Measurements from ENCODE around the gene PKIG. TPM values are rescaled to one million over a fixed set of nuclear protein-coding genes. Genes with fewer than 3 reads are reported as not detected.

The PKIG gene
- total and polyA plus RNA-seq, 9 of the 15 experiments (the other 6 are each of a cell fraction or from before 2014, with no cell fraction given), result 0.13 to 7.0 (median 4.7) TPM

DNA sequence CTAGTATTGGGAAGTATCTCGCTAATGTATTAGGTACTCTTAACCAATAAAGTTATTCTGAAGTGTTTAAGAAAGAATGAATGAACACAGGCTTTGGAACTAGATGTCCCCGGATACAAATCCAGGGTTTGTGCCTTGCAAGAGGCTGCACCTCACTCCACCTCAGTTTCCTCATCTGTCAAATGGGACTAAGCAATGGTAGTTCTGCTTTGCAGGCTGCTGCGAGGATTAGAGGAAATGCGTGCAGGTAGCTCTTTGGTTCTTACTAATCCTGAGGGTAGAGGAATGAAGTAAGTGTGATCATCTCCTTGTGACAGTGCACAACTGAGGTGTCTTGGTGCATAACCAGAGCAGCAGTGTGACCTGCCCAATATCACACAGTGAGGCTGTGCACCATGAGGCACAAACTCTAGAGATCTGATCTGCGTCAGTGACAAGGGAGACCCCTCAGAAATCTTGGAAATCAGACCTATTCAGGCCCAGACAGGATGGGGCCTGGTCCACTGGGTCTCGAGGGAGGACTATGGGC lies 42.4 kb downstream of the PKIG start:
- H3K9ac ChIP-seq (ENCODE audit: insufficient read depth in 1 of 2, low read depth in 2 of 2, low read length in 2 of 2), result no peak overlapping the region
- H4K20me1 ChIP-seq (replicated peaks; ENCODE audit: control insufficient read depth, insufficient read depth, low read length), result 0 out of 2 replicates have a peak, but pooled peaks cover 5% of the 10 kb centered on the region
- intact Hi-C loops (cut with micrococcal nuclease) (no loop called here), in situ Hi-C loops (cut with MboI) (no loop called here)
- TF ChIP-seq BCOR (IDR thresholded peaks at IDR 0.05) (peak; percentile 51), ZNF354B (CRISPR knock-in tag; IDR thresholded peaks at IDR 0.05) (no peak), RBM25 (IDR thresholded peaks at IDR 0.05; ENCODE audit: low read depth, low read length, severe bottlenecking) (peak; percentile 63), TRIM28 (IDR thresholded peaks at IDR 0.05) (no peak)
- no peaks in the 10 kb centered on the region for H3K36me3 ChIP-seq (ENCODE audit: control insufficient read depth, insufficient read depth, low read length)
- FAIRE-seq (no peak), DNase-seq (ENCODE audit: extremely low read depth in 1 of 4, low spot score in 3 of 4) (no peak), ATAC-seq (no peak)
- H3K4me1 ChIP-seq (replicated peaks in 1 of 2; ENCODE audit: control insufficient read depth in 2 of 2, insufficient read depth in 2 of 2, low read length in 2 of 2), result peaks cover 11 to 14% of the 10 kb centered on the region in 2 experiments; a peak in 4 of 5 replicates
- no peaks in the 10 kb centered on the region for H3K9me1 ChIP-seq (ENCODE audit: control insufficient read depth, insufficient read depth, low read length)
- ChIA-PET POLR2A (no interaction called here), CTCF (ENCODE audit: low intra/inter-chr PET ratio) (interaction anchor here (0.9 kb wide), 1 partner anchor 15 kb away, joined by 3 read pairs; no protein-coding TSS in a partner anchor)
- H3K27ac ChIP-seq (ENCODE audit: extremely low read depth, low read depth, low read length), result no peak overlapping the region
- H2AFZ ChIP-seq (ENCODE audit: low read depth, low read length), result no peak overlapping the region
- 44% methylated on average over 6 of the region's 6 CpGs for WGBS (ENCODE audit: insufficient coverage, low coverage, missing lambda C conversion rate)
- no peak overlapping the region for H3K4me3 ChIP-seq
- no peaks in the 10 kb centered on the region for H3K79me2 ChIP-seq (ENCODE audit: control insufficient read depth, insufficient read depth, low read length)
- H3K4me2 ChIP-seq (ENCODE audit: insufficient read depth, low read length), result no peak overlapping the region
- no peaks in the 10 kb centered on the region; a peak in 1 of 5 replicates for H3K27me3 ChIP-seq (ENCODE audit: control insufficient read depth in 2 of 2, insufficient read depth in 2 of 2, low read length in 2 of 2)
- BruUV-seq (replicated peaks), result no TSS peak
- no peaks in the 10 kb centered on the region for H3K9me3 ChIP-seq (replicated peaks; ENCODE audit: control insufficient read depth, insufficient read depth, low read depth, low read length)

DNA sequence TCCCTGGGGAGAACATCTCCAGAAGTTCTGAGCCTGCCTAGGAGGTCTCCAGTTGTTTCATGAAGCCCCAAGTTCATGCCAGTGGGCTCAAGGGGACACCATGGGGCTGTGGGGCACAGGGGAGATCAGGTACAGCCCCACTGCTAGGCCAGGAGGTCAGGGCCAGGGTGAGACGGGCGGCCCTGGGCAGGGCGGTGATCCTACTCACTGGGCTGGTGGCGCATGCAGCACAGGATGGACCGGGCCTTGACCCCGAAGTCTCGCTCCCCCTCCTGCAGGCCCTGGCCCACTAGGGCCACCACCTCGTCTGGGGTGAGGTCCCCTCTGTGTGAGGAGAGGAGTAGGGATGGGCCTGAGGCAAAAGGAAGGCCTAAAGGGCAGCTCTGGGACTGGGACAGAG lies 43.0 kb downstream of the PKIG start:
- no peak overlapping the region for H2AFZ ChIP-seq (ENCODE audit: low read depth, low read length)
- DNase-seq (ENCODE audit: extremely low read depth in 1 of 4, low spot score in 3 of 4) (no peak), ATAC-seq (no peak), FAIRE-seq (no peak)
- no peaks in the 10 kb centered on the region for H3K9me3 ChIP-seq (replicated peaks; ENCODE audit: control insufficient read depth, insufficient read depth, low read depth, low read length)
- in situ Hi-C loops (cut with MboI) (no loop called here), intact Hi-C loops (cut with micrococcal nuclease) (no loop called here)
- ChIA-PET POLR2A (no interaction called here), CTCF (ENCODE audit: low intra/inter-chr PET ratio) (interaction anchor here (0.9 kb wide), 1 partner anchor 16 kb away, joined by 3 read pairs; no protein-coding TSS in a partner anchor)
- no peaks in the 10 kb centered on the region for H3K36me3 ChIP-seq (ENCODE audit: control insufficient read depth, insufficient read depth, low read length)
- H3K9ac ChIP-seq (ENCODE audit: insufficient read depth in 1 of 2, low read depth in 2 of 2, low read length in 2 of 2), result no peak overlapping the region; a peak in 1 of 4 replicates
- WGBS (ENCODE audit: insufficient coverage, low coverage, missing lambda C conversion rate), result 67% methylated on average over 5 of the region's 8 CpGs
- H3K27ac ChIP-seq (ENCODE audit: extremely low read depth, low read depth, low read length), result no peak overlapping the region
- no peaks in the 10 kb centered on the region for H3K9me1 ChIP-seq (ENCODE audit: control insufficient read depth, insufficient read depth, low read length)
- H3K4me1 ChIP-seq (replicated peaks in 1 of 2; ENCODE audit: control insufficient read depth in 2 of 2, insufficient read depth in 2 of 2, low read length in 2 of 2), result peaks cover 11 to 14% of the 10 kb centered on the region in 2 experiments; a peak in 4 of 5 replicates
- H4K20me1 ChIP-seq (replicated peaks; ENCODE audit: control insufficient read depth, insufficient read depth, low read length), result 0 out of 2 replicates have a peak, but pooled peaks cover 5% of the 10 kb centered on the region
- H3K4me2 ChIP-seq (ENCODE audit: insufficient read depth, low read length), result no peak overlapping the region
- no peaks in the 10 kb centered on the region; a peak in 2 of 5 replicates for H3K27me3 ChIP-seq (ENCODE audit: control insufficient read depth in 2 of 2, insufficient read depth in 2 of 2, low read length in 2 of 2)
- BruUV-seq (replicated peaks), result no TSS peak
- no peaks in the 10 kb centered on the region for H3K79me2 ChIP-seq (ENCODE audit: control insufficient read depth, insufficient read depth, low read length)
- no peak overlapping the region for H3K4me3 ChIP-seq
- no peak for TF ChIP-seq NR0B1 (IDR thresholded peaks at IDR 0.05; ENCODE audit: partially characterized antibody)
- no peak for TF ChIP-seq KHSRP (IDR thresholded peaks at IDR 0.05)
- TF ChIP-seq SRSF7 (optimal IDR thresholded peaks at IDR 0.05; ENCODE audit: low read depth, low read length), result no peak
- TF ChIP-seq ZNF780A (CRISPR knock-in tag; IDR thresholded peaks at IDR 0.05), result no peak
- no peak for TF ChIP-seq CREB3L1 (IDR thresholded peaks at IDR 0.05; ENCODE audit: borderline replicate concordance, low read depth)
- no peak for TF ChIP-seq MCM2 (IDR thresholded peaks at IDR 0.05; ENCODE audit: low read depth)
- no peak for TF ChIP-seq TFAP4 (CRISPR knock-in tag; IDR thresholded peaks at IDR 0.05; ENCODE audit: borderline replicate concordance)
- TF ChIP-seq SAP30 (IDR thresholded peaks at IDR 0.05; ENCODE audit: borderline replicate concordance, insufficient read depth, low read depth, low read length, poor library complexity, severe bottlenecking), result no peak

Data from K562 (cell line).